ENCODE results near the gene CREB3L2.

- TF ChIP-seq, protein P1, sequence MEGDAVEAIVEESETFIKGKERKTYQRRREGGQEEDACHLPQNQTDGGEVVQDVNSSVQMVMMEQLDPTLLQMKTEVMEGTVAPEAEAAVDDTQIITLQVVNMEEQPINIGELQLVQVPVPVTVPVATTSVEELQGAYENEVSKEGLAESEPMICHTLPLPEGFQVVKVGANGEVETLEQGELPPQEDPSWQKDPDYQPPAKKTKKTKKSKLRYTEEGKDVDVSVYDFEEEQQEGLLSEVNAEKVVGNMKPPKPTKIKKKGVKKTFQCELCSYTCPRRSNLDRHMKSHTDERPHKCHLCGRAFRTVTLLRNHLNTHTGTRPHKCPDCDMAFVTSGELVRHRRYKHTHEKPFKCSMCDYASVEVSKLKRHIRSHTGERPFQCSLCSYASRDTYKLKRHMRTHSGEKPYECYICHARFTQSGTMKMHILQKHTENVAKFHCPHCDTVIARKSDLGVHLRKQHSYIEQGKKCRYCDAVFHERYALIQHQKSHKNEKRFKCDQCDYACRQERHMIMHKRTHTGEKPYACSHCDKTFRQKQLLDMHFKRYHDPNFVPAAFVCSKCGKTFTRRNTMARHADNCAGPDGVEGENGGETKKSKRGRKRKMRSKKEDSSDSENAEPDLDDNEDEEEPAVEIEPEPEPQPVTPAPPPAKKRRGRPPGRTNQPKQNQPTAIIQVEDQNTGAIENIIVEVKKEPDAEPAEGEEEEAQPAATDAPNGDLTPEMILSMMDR (conservative IDR thresholded peaks at IDR 0.05) = no peak
- TF ChIP-seq ZFX (IDR thresholded peaks at IDR 0.05) = no peak
These were observed 923 bp upstream of the CREB3L2 start for GRCh38 chr7:138002828-138003189.
